IPS-15b (cell line): Measurements from ENCODE around the gene RAMP1.

ENCODE experiments used
- H3K27me3 ChIP-seq: one replicate; pipeline ENCODE4 v1.6.1; 2013; ENCODE audit warnings: low read length; ENCODE audit not compliant: control insufficient read depth, insufficient read depth
- H3K36me3 ChIP-seq: one replicate; pipeline ENCODE4 v1.6.1; 2013; ENCODE audit warnings: low read length; ENCODE audit not compliant: control insufficient read depth, insufficient read depth
- H3K4me1 ChIP-seq: one replicate; pipeline ENCODE4 v1.6.1; 2013; ENCODE audit warnings: mild to moderate bottlenecking, low read length; ENCODE audit not compliant: control insufficient read depth, insufficient read depth
- H3K4me3 ChIP-seq: one replicate; pipeline ENCODE4 v1.5.1; 2013; ENCODE audit warnings: low read depth, low read length
- H3K9ac ChIP-seq: one replicate; pipeline ENCODE4 v1.6.1; 2013; ENCODE audit warnings: low read depth, mild to moderate bottlenecking, low read length
- H3K9me3 ChIP-seq: one replicate; pipeline ENCODE4 v1.6.1; 2013; ENCODE audit warnings: mild to moderate bottlenecking, low read length; ENCODE audit not compliant: control insufficient read depth, insufficient read depth

Gene RAMP1

GRCh38 chr2:237859533-237860272, at the start of gene RAMP1:
TSS of gene RAMP1 (plus strand) at chr2:237859623. CDS start at chr2:237859676, 53 bp downstream.
- Histone ChIP-seq H3K27me3 (peaks cover 59% of the 10 kb centered on the region), H3K36me3 (no peaks in the 10 kb centered on the region), H3K4me3 (peak within 1 kb of the TSS; percentile 43), H3K9me3 (no peaks in the 10 kb centered on the region), H3K9ac (no peak within 1 kb of the TSS), H3K4me1 (peaks cover 3% of the 10 kb centered on the region)

- Histone ChIP-seq H3K27me3 (no peaks in the 10 kb centered on the region), H3K9ac (no peak overlapping the region), H3K4me1 (no peaks in the 10 kb centered on the region), H3K9me3 (no peaks in the 10 kb centered on the region), H3K4me3 (no peak overlapping the region), H3K36me3 (no peaks in the 10 kb centered on the region)
These were observed 43.8 kb upstream of the RAMP1 start for GRCh38 chr2:237815637-237816036.

GRCh38 chr2:237816531-237816930, 42.9 kb upstream of the RAMP1 start:
- Histone ChIP-seq H3K9ac (no peak overlapping the region), H3K4me1 (no peaks in the 10 kb centered on the region), H3K27me3 (no peaks in the 10 kb centered on the region), H3K36me3 (no peaks in the 10 kb centered on the region), H3K9me3 (no peaks in the 10 kb centered on the region), H3K4me3 (no peak overlapping the region)

- no peaks in the 10 kb centered on the region for H3K36me3 ChIP-seq
- H3K9me3 ChIP-seq, result no peaks in the 10 kb centered on the region
- no peaks in the 10 kb centered on the region for H3K27me3 ChIP-seq
- no peaks in the 10 kb centered on the region for H3K4me1 ChIP-seq
- no peak overlapping the region for H3K9ac ChIP-seq
- no peak overlapping the region for H3K4me3 ChIP-seq
These were observed 41.4 kb upstream of the RAMP1 start for GRCh38 chr2:237818066-237818473.

DNA sequence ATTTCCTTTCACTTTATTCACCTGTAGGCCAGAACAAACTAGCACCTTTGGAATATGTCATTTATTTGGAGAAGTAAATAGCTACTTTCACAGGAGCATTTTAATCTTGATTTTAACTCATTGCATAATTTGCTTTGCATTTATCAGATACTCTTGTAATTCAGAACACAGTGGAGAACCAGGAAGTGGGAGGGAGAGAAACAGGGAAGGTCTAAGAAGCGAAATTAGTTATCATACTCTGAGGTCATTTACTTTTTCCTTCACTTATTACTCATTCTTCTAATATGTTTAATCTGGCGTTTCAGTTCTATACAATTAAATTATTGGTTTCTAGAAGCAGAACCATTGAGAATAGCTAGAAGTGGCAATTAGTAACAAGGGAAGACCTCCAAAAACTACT, 40.2 kb upstream of the RAMP1 start:
- H3K9ac ChIP-seq, result no peak overlapping the region
- H3K4me1 ChIP-seq, result no peaks in the 10 kb centered on the region
- H3K36me3 ChIP-seq, result no peaks in the 10 kb centered on the region
- H3K27me3 ChIP-seq, result no peaks in the 10 kb centered on the region
- H3K9me3 ChIP-seq, result no peaks in the 10 kb centered on the region
- no peak overlapping the region for H3K4me3 ChIP-seq

GRCh38 chr2:237820421-237820820, 39.0 kb upstream of the RAMP1 start:
- H3K4me3 ChIP-seq, result no peak overlapping the region
- no peak overlapping the region for H3K9ac ChIP-seq
- H3K4me1 ChIP-seq, result no peaks in the 10 kb centered on the region
- H3K9me3 ChIP-seq, result no peaks in the 10 kb centered on the region
- H3K36me3 ChIP-seq, result no peaks in the 10 kb centered on the region
- no peaks in the 10 kb centered on the region for H3K27me3 ChIP-seq

- H3K36me3 ChIP-seq, result no peaks in the 10 kb centered on the region
These were observed 35.9 kb upstream of the RAMP1 start for GRCh38 chr2:237823544-237823943.

GRCh38 chr2:237824085-237824484, 35.3 kb upstream of the RAMP1 start:
- H3K9me3 ChIP-seq, result no peaks in the 10 kb centered on the region
- no peak overlapping the region for H3K4me3 ChIP-seq
- no peak overlapping the region for H3K9ac ChIP-seq
- no peaks in the 10 kb centered on the region for H3K27me3 ChIP-seq
- H3K36me3 ChIP-seq, result no peaks in the 10 kb centered on the region
- no peaks in the 10 kb centered on the region for H3K4me1 ChIP-seq

More at GRCh38 chr2:237823544-237823943, 35.9 kb upstream of the RAMP1 start:
- H3K9ac ChIP-seq, result no peak overlapping the region
- H3K9me3 ChIP-seq, result no peaks in the 10 kb centered on the region
- H3K4me1 ChIP-seq, result no peaks in the 10 kb centered on the region
- no peaks in the 10 kb centered on the region for H3K27me3 ChIP-seq
- no peak overlapping the region for H3K4me3 ChIP-seq

- Histone ChIP-seq H3K4me1 (no peaks in the 10 kb centered on the region), H3K36me3 (no peaks in the 10 kb centered on the region), H3K27me3 (no peaks in the 10 kb centered on the region), H3K9ac (no peak overlapping the region), H3K4me3 (no peak overlapping the region), H3K9me3 (no peaks in the 10 kb centered on the region)
These were observed 31.9 kb upstream of the RAMP1 start for GRCh38 chr2:237827421-237827987.

GRCh38 chr2:237830522-237830921, 28.9 kb upstream of the RAMP1 start:
- no peak overlapping the region for H3K9ac ChIP-seq
- H3K36me3 ChIP-seq, result no peaks in the 10 kb centered on the region
- H3K27me3 ChIP-seq, result no peaks in the 10 kb centered on the region
- H3K4me3 ChIP-seq, result no peak overlapping the region
- H3K9me3 ChIP-seq, result no peaks in the 10 kb centered on the region
- H3K4me1 ChIP-seq, result no peaks in the 10 kb centered on the region

GRCh38 chr2:237833546-237833945, 25.9 kb upstream of the RAMP1 start:
- Histone ChIP-seq H3K9me3 (no peaks in the 10 kb centered on the region), H3K4me1 (no peaks in the 10 kb centered on the region), H3K9ac (no peak overlapping the region), H3K4me3 (no peak overlapping the region), H3K27me3 (no peaks in the 10 kb centered on the region), H3K36me3 (no peaks in the 10 kb centered on the region)

DNA sequence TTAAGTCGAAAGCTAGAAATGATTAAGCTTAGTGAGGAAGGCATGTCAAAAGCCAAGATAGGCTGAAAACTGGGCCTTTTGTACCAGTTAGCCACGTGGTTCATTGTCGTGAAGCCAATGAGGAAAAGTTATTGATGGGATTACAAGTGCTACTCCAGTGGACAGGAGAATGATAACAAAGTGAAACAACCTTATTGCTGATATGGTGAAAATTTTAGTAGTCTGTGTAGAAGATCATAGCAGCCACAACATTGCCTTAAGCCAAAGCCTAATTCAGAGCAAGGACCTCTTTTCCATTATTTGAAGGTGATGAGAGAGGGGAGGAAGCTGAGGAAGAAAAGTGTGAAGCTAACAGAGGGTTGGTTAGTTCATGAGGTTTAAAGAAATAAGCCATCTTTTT, 24.1 kb upstream of the RAMP1 start:
- H3K9me3 ChIP-seq, result no peaks in the 10 kb centered on the region
- no peaks in the 10 kb centered on the region for H3K27me3 ChIP-seq

More for the DNA sequence above, 24.1 kb upstream of the RAMP1 start:
- Histone ChIP-seq H3K4me3 (no peak overlapping the region), H3K36me3 (no peaks in the 10 kb centered on the region), H3K4me1 (no peaks in the 10 kb centered on the region), H3K9ac (no peak overlapping the region)
